Endothelial cell of umbilical vein (primary cell): Measurements from ENCODE around the gene CMBL. TPM values are rescaled to one million over a fixed set of nuclear protein-coding genes. Genes with fewer than 3 reads are reported as not detected.

Experiments used
- BruUV-seq: library from RNA; stranded (reverse); fragments of 400-500 nt; replicated peaks from 2 replicates; lab custom pipeline; 2021; lab: Mats Ljungman, UMichigan
- CTCF ChIA-PET: fragments of 300-600, 350-600 bp; sonication (Branson Sonifier 250); formaldehyde crosslinking; loops from one replicate; lab custom pipeline; 2021; ENCODE audit warnings: antibody characterized with exemption, inconsistent platforms; lab: Charles Lee
- POLR2A ChIA-PET: fragments of 300-600, 350-600 bp; sonication (Branson Sonifier 250); formaldehyde crosslinking; loops from one replicate; lab custom pipeline; 2021; ENCODE audit warnings: antibody characterized with exemption, inconsistent platforms; lab: Charles Lee
- DNase-seq: peaks from one replicate; pipeline ENCODE4 v3.0.0-alpha.2; 2011; ENCODE audit warnings: low read depth, low spot score
- FAIRE-seq: peaks from 2 replicates; lab custom pipeline; 2011; peaks lifted over from hg19 to GRCh38; lab: Jason Lieb, UNC
- H2AFZ ChIP-seq: 2 replicates; pipeline ENCODE4 v1.6.0; 2012; ENCODE audit warnings: low read depth, low read length, control low read depth, inconsistent platforms
- H3K27ac ChIP-seq: 2 replicates; pipeline ENCODE4 v1.5.1; 2011; ENCODE audit warnings: low read depth, mild to moderate bottlenecking, control low read depth, low read length, moderate library complexity; ENCODE audit not compliant: insufficient read depth
- H3K27me3 ChIP-seq, 2 experiments: 2 replicates each; pipeline versions ENCODE4 v1.6.0 to v1.6.1; 2011; ENCODE audit warnings: low read length in 2 of 2, mixed read lengths in 1 of 2; ENCODE audit not compliant: control insufficient read depth in 2 of 2, insufficient read depth in 2 of 2
- H3K36me3 ChIP-seq, 2 experiments: 2 replicates in 1 of 2; 3 replicates in 1 of 2; pipeline ENCODE4 v1.5.1; 2011; ENCODE audit warnings: low read length in 2 of 2, mild to moderate bottlenecking in 1 of 2, moderate library complexity in 1 of 2; ENCODE audit not compliant: control insufficient read depth in 2 of 2, insufficient read depth in 2 of 2; ENCODE audit errors: extremely low read depth in 1 of 2
- H3K4me1 ChIP-seq: 3 replicates; pipeline ENCODE4 v1.5.1; 2011; ENCODE audit warnings: mild to moderate bottlenecking, low read length; ENCODE audit not compliant: control insufficient read depth, insufficient read depth; ENCODE audit errors: extremely low read depth
- H3K4me2 ChIP-seq: 2 replicates; pipeline ENCODE4 v1.6.1; 2011; ENCODE audit warnings: low read length, control low read depth, mixed read lengths; ENCODE audit not compliant: insufficient read depth
- H3K4me3 ChIP-seq, 3 experiments: fragments of 200-600 bp in 1 of 3; sonication (generic), shearing (Covaris generic) in 1 of 3; replicated peaks in 1 of 3; 2 replicates each; pipeline ENCODE4 v1.5.1; 2011 to 2016; ENCODE audit warnings: control low read depth in 3 of 3, low read length in 3 of 3, mild to moderate bottlenecking in 2 of 3, inconsistent platforms in 1 of 3, low read depth in 1 of 3, moderate library complexity in 1 of 3; ENCODE audit not compliant: insufficient read depth in 1 of 3
- H3K79me2 ChIP-seq: 2 replicates; pipeline ENCODE4 v1.6.0; 2012; ENCODE audit warnings: low read length, inconsistent platforms; ENCODE audit not compliant: control insufficient read depth, insufficient read depth
- H3K9ac ChIP-seq: replicated peaks from 2 replicates; pipeline ENCODE3; 2011; ENCODE audit warnings: low read length, control low read depth; ENCODE audit not compliant: insufficient read depth; ENCODE audit errors: extremely low read depth
- H3K9me1 ChIP-seq: replicated peaks from 3 replicates; pipeline ENCODE4 v1.6.0; 2011; ENCODE audit warnings: mild to moderate bottlenecking, low read length; ENCODE audit not compliant: control insufficient read depth, insufficient read depth; ENCODE audit errors: extremely low read depth
- H3K9me3 ChIP-seq: replicated peaks from 2 replicates; pipeline ENCODE4 v1.5.1; 2012; ENCODE audit warnings: low read length, inconsistent platforms; ENCODE audit not compliant: control insufficient read depth, insufficient read depth
- H4K20me1 ChIP-seq: replicated peaks from 2 replicates; pipeline ENCODE3; 2011; ENCODE audit warnings: mild to moderate bottlenecking, low read length; ENCODE audit not compliant: control insufficient read depth, insufficient read depth; ENCODE audit errors: extremely low read depth
- CTCF ChIP-seq, 2 donors: IDR thresholded peaks; 1 replicate in 1 of 2; 2 replicates in 1 of 2; pipeline ENCODE4 v1.5.1; 2011; ENCODE audit warnings: low read length in 2 of 2, mild to moderate bottlenecking in 2 of 2, moderate library complexity in 2 of 2, control low read depth in 1 of 2, inconsistent platforms in 1 of 2, low read depth in 1 of 2; ENCODE audit not compliant: insufficient read depth in 1 of 2; ENCODE audit errors: extremely low read depth in 1 of 2
- EZH2 ChIP-seq: IDR thresholded peaks from 2 replicates; pipeline ENCODE4 v1.6.1; 2012; ENCODE audit warnings: borderline replicate concordance, low read depth, mild to moderate bottlenecking, moderate library complexity, low read length, inconsistent platforms; ENCODE audit not compliant: severe bottlenecking
- FOS ChIP-seq: IDR thresholded peaks from 2 replicates; pipeline ENCODE4 v1.6.1; 2011; ENCODE audit warnings: mild to moderate bottlenecking, low read length, moderate library complexity, borderline replicate concordance; ENCODE audit not compliant: insufficient read depth
- GATA2 ChIP-seq: IDR thresholded peaks from 2 replicates; pipeline ENCODE4 v1.7.0; 2011; ENCODE audit warnings: low read depth, mild to moderate bottlenecking, moderate library complexity, mixed read lengths, low read length; ENCODE audit not compliant: insufficient read length, insufficient read depth
- JUN ChIP-seq: IDR thresholded peaks from 2 replicates; pipeline ENCODE4 v1.6.1; 2011; ENCODE audit warnings: borderline replicate concordance, low read depth; ENCODE audit not compliant: insufficient read length, insufficient read depth
- MAX ChIP-seq: IDR thresholded peaks from 2 replicates; pipeline ENCODE4 v1.6.1; 2011; ENCODE audit not compliant: insufficient read depth, insufficient read length
- MYC ChIP-seq: IDR thresholded peaks from one replicate; pipeline ENCODE4 v1.6.1; 2011; ENCODE audit warnings: mild to moderate bottlenecking, low read depth, low read length
- POLR2A ChIP-seq: IDR thresholded peaks from 2 replicates; pipeline ENCODE4 v1.6.1; 2012; ENCODE audit warnings: low read depth, mild to moderate bottlenecking, control low read depth, low read length
- POLR2AphosphoS5 ChIP-seq: IDR thresholded peaks from 2 replicates; pipeline ENCODE4 v1.6.1; 2012; ENCODE audit warnings: low read depth, mild to moderate bottlenecking, control low read depth, low read length, moderate library complexity; ENCODE audit not compliant: insufficient read depth
- dilution Hi-C: fragments of 300-500 bp; cut with MboI; formaldehyde crosslinking; loops from one replicate; pipeline ENCODE4 v1.15.0; 2019; ENCODE audit warnings: low sequenced_read_pairs; ENCODE audit not compliant: extremely low pct_ligation_motif_present
- intact Hi-C: fragments of 100-400 bp; cut with micrococcal nuclease; formaldehyde crosslinking; loops from one replicate; pipeline ENCODE4 v1.10.0; 2022
- polyA plus RNA-seq, 4 experiments: library from polyadenylated mRNA; depleted of rRNA in 3 of 4; stranded (reverse) in 3 of 4; unstranded in 1 of 4; fragments of >200 nt; gene quantifications; 2 replicates each; pipeline versions ENCODE4 v1.2.1 to v1.2.3, GENCODE V29; 2011 to 2012; ENCODE audit warnings: missing spikeins in 1 of 4
- total RNA-seq: library from RNA; stranded (reverse); gene quantifications from 2 replicates; pipeline ENCODE4 v1.2.3, GENCODE V29; 2021

The CMBL gene
- total and polyA plus RNA-seq, 2 donors (not counting 3 experiments of a cell fraction or from before 2014, with no cell fraction given): 15.9 to 19.8 TPM

GRCh38 chr5:10355071-10355889 is 47.6 kb upstream of the CMBL start:
- ChIA-PET POLR2A (no interaction called here), CTCF (interaction anchor here (1.0 to 2.4 kb wide), 3 partner anchors 9 to 71 kb away, joined by 3 to 28 read pairs (median 4); no protein-coding TSS in a partner anchor)
- no TSS peak for BruUV-seq
- TF ChIP-seq EZH2 (no peak), FOS (no peak), JUN (no peak), POLR2AphosphoS5 (no peak), MYC (no peak), GATA2 (no peak), MAX (no peak), CTCF (IDR thresholded peaks at IDR 0.05; ENCODE audit: extremely low read depth in 1 of 2, insufficient read depth in 1 of 2, low read depth in 1 of 2, low read length in 2 of 2) (no peak), POLR2A (no peak)
- peaks cover 17% of the 10 kb centered on the region for H3K4me1 ChIP-seq
- intact Hi-C loops (no loop called here), dilution Hi-C loops (no loop called here)
- FAIRE-seq (peak; percentile 35), DNase-seq (peak; percentile 61)
- H2AFZ ChIP-seq: no peak overlapping the region
- H3K79me2 ChIP-seq: peaks cover 67% of the 10 kb centered on the region
- H4K20me1 ChIP-seq: peaks cover 20% of the 10 kb centered on the region
- H3K27me3 ChIP-seq: no peaks in the 10 kb centered on the region
- H3K4me2 ChIP-seq: peak overlapping the region; percentile 100
- H3K4me3 ChIP-seq: peak overlapping the region; percentile 47 to 94 (median 72)
- H3K9ac ChIP-seq: peak overlapping the region; percentile 96
- peak overlapping the region; percentile 85 for H3K27ac ChIP-seq
- no peaks in the 10 kb centered on the region for H3K9me1 ChIP-seq
- no peaks in the 10 kb centered on the region for H3K36me3 ChIP-seq
- H3K9me3 ChIP-seq: no peaks in the 10 kb centered on the region
